HepG2 (cell line): ENCODE measurements around the gene ADIPOR2. TPM values are rescaled to one million over a fixed set of nuclear protein-coding genes. Genes with fewer than 3 reads are reported as not detected.

Experiments used
- ATAC-seq: fragments of 200-7000 bp; cut with Tn5 transposase; 3 replicates; pipeline ENCODE4 v1.9.1; 2020; ENCODE audit warnings: mild to moderate bottlenecking, moderate library complexity
- BruUV-seq: library from RNA; stranded (reverse); fragments of 400-500 nt; replicated peaks from 2 replicates; lab custom pipeline; 2021; lab: Mats Ljungman, UMichigan
- CTCF ChIA-PET: fragments of 300-600 bp; formaldehyde crosslinking; extraction: SDS; loops from one replicate; lab custom pipeline; 2021; ENCODE audit warnings: low total read pairs, inconsistent platforms, low intra/inter-chr PET ratio; lab: Yijun Ruan, JAX
- POLR2A ChIA-PET: fragments of 350-600 bp; sonication (Branson Sonifier 250); formaldehyde crosslinking; loops from one replicate; lab custom pipeline; 2020; ENCODE audit warnings: antibody characterized with exemption, inconsistent platforms; lab: Yijun Ruan, JAX
- DNase-seq: peaks from one replicate; pipeline ENCODE4 v3.0.0-alpha.2; 2015; ENCODE audit warnings: low spot score
- FAIRE-seq: peaks from 3 replicates; lab custom pipeline; 2011; peaks lifted over from hg19 to GRCh38; lab: Jason Lieb, UNC
- H2AFZ ChIP-seq: one replicate; pipeline ENCODE4 v1.6.1; 2011; ENCODE audit warnings: low read length, inconsistent platforms
- H3K27ac ChIP-seq: fragments of 300-600 bp; 3 replicates; pipeline ENCODE4 v1.8.0; 2011; ENCODE audit warnings: mixed run types, mild to moderate bottlenecking, mixed read lengths, low read length, inconsistent platforms; ENCODE audit not compliant: insufficient read depth; ENCODE audit errors: extremely low read length
- H3K27me3 ChIP-seq, 2 experiments: fragments of 200-600 bp in 1 of 2; 2 replicates in 1 of 2; 3 replicates in 1 of 2; pipeline versions ENCODE4 v1.6.0 to v1.8.0; 2011; ENCODE audit warnings: low read length in 2 of 2, mild to moderate bottlenecking in 2 of 2, moderate library complexity in 2 of 2, inconsistent platforms in 1 of 2; ENCODE audit not compliant: insufficient read depth in 2 of 2, control insufficient read depth in 1 of 2
- H3K36me3 ChIP-seq, 2 experiments: fragments of 200-600 bp in 1 of 2; replicated peaks in 1 of 2; 2 replicates in 1 of 2; 3 replicates in 1 of 2; pipeline versions ENCODE4 v1.5.1 to v1.8.0; 2011; ENCODE audit warnings: low read length in 2 of 2, inconsistent platforms in 1 of 2; ENCODE audit not compliant: insufficient read depth in 2 of 2, control insufficient read depth in 1 of 2
- H3K4me1 ChIP-seq: 2 replicates; pipeline ENCODE4 v1.5.1; 2012; ENCODE audit warnings: low read length, inconsistent platforms; ENCODE audit not compliant: insufficient read depth
- H3K4me2 ChIP-seq: 2 replicates; pipeline ENCODE4 v1.6.0; 2011; ENCODE audit warnings: low read depth, low read length, inconsistent platforms
- H3K4me3 ChIP-seq, 3 experiments: fragments of 200-600 bp in 1 of 3; sonication (generic), shearing (Covaris generic) in 1 of 3; replicated peaks in 1 of 3; 2 replicates each; pipeline ENCODE4 v1.5.1; 2011 to 2016; ENCODE audit warnings: low read length in 3 of 3, inconsistent platforms in 2 of 3, low read depth in 2 of 3, mild to moderate bottlenecking in 2 of 3, control low read depth in 1 of 3, mixed read lengths in 1 of 3; ENCODE audit not compliant: insufficient read depth in 1 of 3
- H3K79me2 ChIP-seq: one replicate; pipeline ENCODE4 v1.6.1; 2011; ENCODE audit warnings: low read length, inconsistent platforms; ENCODE audit not compliant: insufficient read depth
- H3K9ac ChIP-seq: 2 replicates; pipeline ENCODE4 v1.6.0; 2011; ENCODE audit warnings: mild to moderate bottlenecking, low read depth, low read length, inconsistent platforms; ENCODE audit not compliant: insufficient read depth
- H3K9me3 ChIP-seq: 2 replicates; pipeline ENCODE4 v1.5.1; 2012; ENCODE audit warnings: mild to moderate bottlenecking, low read length
- H4K20me1 ChIP-seq: 2 replicates; pipeline ENCODE4 v1.6.0; 2011; ENCODE audit warnings: inconsistent platforms, mild to moderate bottlenecking, low read length, moderate library complexity; ENCODE audit not compliant: insufficient read depth
- HOXA5 ChIP-seq: sonication (generic); formaldehyde crosslinking; IDR thresholded peaks from 2 replicates; pipeline ENCODE4 v1.4.0; 2020; ENCODE audit warnings: missing genetic modification reagents
- NCOR1 ChIP-seq: fragments of 200-600 bp; sonication (generic); IDR thresholded peaks from 2 replicates; pipeline ENCODE4 v1.7.0; 2017; ENCODE audit warnings: antibody characterized with exemption, low read length, borderline replicate concordance
- POLR2G ChIP-seq: fragments of 200-400 bp; formaldehyde crosslinking; IDR thresholded peaks from 2 replicates; pipeline ENCODE4 v1.6.1; 2018; ENCODE audit warnings: mild to moderate bottlenecking, low read depth, low read length, moderate library complexity
- RBM22 ChIP-seq: fragments of 200-400 bp; formaldehyde crosslinking; optimal IDR thresholded peaks from 2 replicates; pipeline ENCODE3; 2017; ENCODE audit warnings: mild to moderate bottlenecking, low read length, moderate library complexity
- SP4 ChIP-seq: sonication (generic); formaldehyde crosslinking; IDR thresholded peaks from 2 replicates; pipeline ENCODE4 v1.8.1; 2023; ENCODE audit warnings: mild to moderate bottlenecking, missing genetic modification reagents
- TERF1 ChIP-seq: sonication (generic); formaldehyde crosslinking; IDR thresholded peaks from 2 replicates; pipeline ENCODE4 v1.8.0; 2022; ENCODE audit warnings: mild to moderate bottlenecking, missing genetic modification reagents, moderate library complexity
- ZNF20 ChIP-seq: sonication (generic); formaldehyde crosslinking; IDR thresholded peaks from 2 replicates; pipeline ENCODE4 v1.4.0; 2020; ENCODE audit warnings: mild to moderate bottlenecking, moderate library complexity, missing genetic modification reagents
- ZNF512 ChIP-seq: sonication (generic); formaldehyde crosslinking; IDR thresholded peaks from 2 replicates; pipeline ENCODE4 v1.4.0; 2020; ENCODE audit warnings: mild to moderate bottlenecking, missing genetic modification reagents
- WGBS: methylation state at CpG from one replicate; pipeline ENCODE4 v1.1.6; 2017; ENCODE audit warnings: low lambda C conversion rate; 5-methylcytosine and 5-hydroxymethylcytosine counted together
- in situ Hi-C: cut with HindIII; loops from 2 replicates; pipeline ENCODE4 v1.10.0; 2017; ENCODE audit warnings: low pct_unique_long_range_greater_than_20kb; ENCODE audit not compliant: extremely low pct_ligation_motif_present
- intact Hi-C: fragments of 100-400 bp; cut with micrococcal nuclease; formaldehyde crosslinking; loops from one replicate; pipeline ENCODE4 v1.10.0; 2022; ENCODE audit not compliant: unreplicated experiment
- polyA plus RNA-seq, 8 experiments: library from polyadenylated mRNA; depleted of rRNA in 3 of 8; stranded (reverse) in 7 of 8; unstranded in 1 of 8; fragments of >200 nt; fragmentation: Illumina TruSeq in 4 of 8; extraction: Trizol in 4 of 8; gene quantifications; 2 replicates each; pipeline versions ENCODE4 v1.2.1 to v1.2.3, GENCODE V29; 2011 to 2016; ENCODE audit warnings: low read depth in 4 of 8, missing spikeins in 1 of 8, mixed read lengths in 1 of 8; ENCODE audit not compliant: insufficient read depth in 1 of 8
- total RNA-seq, 5 experiments: library from RNA; depleted of rRNA; stranded (reverse); fragments of >200 nt; fragmentation: Illumina TruSeq; extraction: Trizol; gene quantifications; 2 replicates each; pipeline ENCODE4 v1.2.3, GENCODE V29; 2016; ENCODE audit warnings: low read depth in 1 of 5

The ADIPOR2 gene
- total and polyA plus RNA-seq, 2 of the 13 experiments (the other 11 are each of a cell fraction or from before 2014, with no cell fraction given) = 35.2 to 52.2 TPM

GRCh38 chr12:1794440-1795090 lies 103.7 kb downstream of the ADIPOR2 start:
- H3K27me3 ChIP-seq = no peaks in the 10 kb centered on the region
- ChIA-PET POLR2A (no interaction called here), CTCF (interaction anchor here (1.5 to 3.3 kb wide), 2 partner anchors 142 to 144 kb away, joined by 4 to 88 read pairs; no protein-coding TSS in a partner anchor)
- in situ Hi-C loops = loop anchor here (5.0 kb wide), 2 partner anchors 142 to 143 kb away; no protein-coding TSS in a partner anchor
- no peaks in the 10 kb centered on the region for H3K79me2 ChIP-seq
- FAIRE-seq (no peak), ATAC-seq (no peak), DNase-seq (no peak)
- H3K4me1 ChIP-seq = peaks cover 19% of the 10 kb centered on the region; the same call in 1 of the 2 replicates
- H3K9me3 ChIP-seq = no peaks in the 10 kb centered on the region
- H3K27ac ChIP-seq = no peak overlapping the region
- no peaks in the 10 kb centered on the region for H4K20me1 ChIP-seq
- peaks cover 0 to under 1% of the 10 kb centered on the region in 2 experiments; a peak in 3 of 5 replicates for H3K36me3 ChIP-seq
- no peak overlapping the region for H3K4me2 ChIP-seq
- no peak overlapping the region for H3K4me3 ChIP-seq
- intact Hi-C loops = loop anchor here (5.0 kb wide), 2 partner anchors 102 to 243 kb away; partner anchors contain the start of gene ADIPOR2
- no peak overlapping the region for H2AFZ ChIP-seq
- TSS peak; percentile 41 for BruUV-seq
- TF ChIP-seq HOXA5 (CRISPR knock-in tag) (no peak), POLR2G (0 out of 2 replicates have a peak, but pooled peaks have one; percentile 5), ZNF512 (CRISPR knock-in tag) (no peak), TERF1 (no peak), RBM22 (peak; percentile 81), SP4 (CRISPR knock-in tag) (no peak), NCOR1 (no peak), ZNF20 (CRISPR knock-in tag) (no peak)
- 97% methylated on average over 15 of the region's 15 CpGs for WGBS
- H3K9ac ChIP-seq = no peak overlapping the region
